Lower leg skin (tissue), 3 donors: Measurements from ENCODE around the gene PPARA.

Source experiments
- POLR2A ChIP-seq, 2 donors: fragments of 450-650 bp; IDR thresholded peaks; one replicate each; pipeline ENCODE4 v1.6.1; 2016 to 2017; ENCODE audit warnings: antibody characterized with exemption in 2 of 2, mild to moderate bottlenecking in 1 of 2, moderate library complexity in 1 of 2
- TF ChIP-seq, protein P1 (sequence below), 3 donors: fragments of 450-650 bp; IDR thresholded peaks; one replicate each; pipeline ENCODE4 v1.5.1; 2016; ENCODE audit warnings: antibody characterized with exemption in 3 of 3, mild to moderate bottlenecking in 3 of 3, moderate library complexity in 2 of 3

DNA sequence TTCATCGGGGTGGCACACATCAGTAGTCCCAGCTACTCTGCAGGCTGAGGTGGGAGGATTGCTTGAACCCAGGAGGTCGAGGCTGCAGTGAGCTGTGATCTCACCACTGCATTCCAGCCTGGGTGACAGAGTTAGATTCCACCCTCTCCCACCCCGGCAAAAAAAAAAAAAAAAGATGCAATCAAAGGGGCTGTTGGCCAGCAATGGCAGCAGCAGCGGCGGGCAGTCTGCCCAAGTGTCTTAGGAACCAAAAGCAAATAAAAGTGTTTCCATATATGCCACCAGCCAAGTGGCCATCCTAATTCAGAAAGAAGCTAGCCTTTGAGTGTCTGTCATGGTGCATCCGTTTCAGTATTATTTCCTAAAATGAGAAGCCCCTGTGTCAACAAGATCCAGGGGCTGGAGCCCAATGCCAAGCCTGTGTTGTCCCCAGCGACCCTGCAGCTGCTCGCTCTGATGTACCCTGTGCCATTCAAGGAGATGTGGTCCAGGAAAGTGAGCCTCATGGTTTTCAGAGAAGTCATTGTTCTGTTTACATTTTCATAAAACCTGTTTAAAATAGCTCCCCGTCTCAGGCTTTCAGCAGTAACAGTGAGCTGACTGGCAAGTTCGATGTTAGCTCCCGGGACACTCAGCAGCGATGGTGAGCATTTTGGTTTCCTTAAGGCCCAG is 87.3 kb downstream of the PPARA start:
- TF ChIP-seq, protein P1, sequence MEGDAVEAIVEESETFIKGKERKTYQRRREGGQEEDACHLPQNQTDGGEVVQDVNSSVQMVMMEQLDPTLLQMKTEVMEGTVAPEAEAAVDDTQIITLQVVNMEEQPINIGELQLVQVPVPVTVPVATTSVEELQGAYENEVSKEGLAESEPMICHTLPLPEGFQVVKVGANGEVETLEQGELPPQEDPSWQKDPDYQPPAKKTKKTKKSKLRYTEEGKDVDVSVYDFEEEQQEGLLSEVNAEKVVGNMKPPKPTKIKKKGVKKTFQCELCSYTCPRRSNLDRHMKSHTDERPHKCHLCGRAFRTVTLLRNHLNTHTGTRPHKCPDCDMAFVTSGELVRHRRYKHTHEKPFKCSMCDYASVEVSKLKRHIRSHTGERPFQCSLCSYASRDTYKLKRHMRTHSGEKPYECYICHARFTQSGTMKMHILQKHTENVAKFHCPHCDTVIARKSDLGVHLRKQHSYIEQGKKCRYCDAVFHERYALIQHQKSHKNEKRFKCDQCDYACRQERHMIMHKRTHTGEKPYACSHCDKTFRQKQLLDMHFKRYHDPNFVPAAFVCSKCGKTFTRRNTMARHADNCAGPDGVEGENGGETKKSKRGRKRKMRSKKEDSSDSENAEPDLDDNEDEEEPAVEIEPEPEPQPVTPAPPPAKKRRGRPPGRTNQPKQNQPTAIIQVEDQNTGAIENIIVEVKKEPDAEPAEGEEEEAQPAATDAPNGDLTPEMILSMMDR (IDR thresholded peaks at IDR 0.05): no peak
- TF ChIP-seq POLR2A (IDR thresholded peaks at IDR 0.05): no peak
